Liver (tissue), 9 donors: ENCODE measurements around the gene DDR2. TPM values are rescaled to one million over a fixed set of nuclear protein-coding genes. Genes with fewer than 3 reads are reported as not detected.

Experiments used
- DNase-seq: peaks from one replicate; pipeline ENCODE4 v3.0.0-alpha.2; 2017; ENCODE audit warnings: low spot score
- H3K27ac ChIP-seq, 2 donors: one replicate each; pipeline ENCODE4 v1.7.0; 2013; ENCODE audit warnings: inconsistent platforms in 2 of 2, low read length in 2 of 2, control low read depth in 1 of 2, low read depth in 1 of 2, mild to moderate bottlenecking in 1 of 2
- H3K27me3 ChIP-seq, 4 donors: one replicate each; pipeline versions ENCODE4 v1.6.1 to v1.7.0; 2013; ENCODE audit warnings: low read length in 3 of 4, inconsistent platforms in 1 of 4, mild to moderate bottlenecking in 1 of 4, moderate library complexity in 1 of 4; ENCODE audit not compliant: control insufficient read depth in 4 of 4, insufficient read depth in 4 of 4
- H3K36me3 ChIP-seq, 4 donors: one replicate each; pipeline versions ENCODE4 v1.6.1 to v1.7.0; 2013; ENCODE audit warnings: low read length in 3 of 4, mild to moderate bottlenecking in 3 of 4, low read depth in 1 of 4, moderate library complexity in 1 of 4; ENCODE audit not compliant: control insufficient read depth in 4 of 4, insufficient read depth in 3 of 4
- H3K4me1 ChIP-seq, 4 donors: one replicate each; pipeline versions ENCODE4 v1.6.1 to v1.7.0; 2013; ENCODE audit warnings: low read length in 3 of 4, mild to moderate bottlenecking in 3 of 4, moderate library complexity in 1 of 4; ENCODE audit not compliant: control insufficient read depth in 4 of 4, insufficient read depth in 4 of 4
- H3K4me3 ChIP-seq, 3 donors: one replicate each; pipeline versions ENCODE4 v1.6.1 to v1.7.0; 2013; ENCODE audit warnings: low read length in 3 of 3, control low read depth in 1 of 3, low read depth in 1 of 3, mild to moderate bottlenecking in 1 of 3
- H3K9ac ChIP-seq, 2 donors: one replicate each; pipeline ENCODE4 v1.7.0; 2013; ENCODE audit warnings: low read length in 2 of 2, mild to moderate bottlenecking in 2 of 2, moderate library complexity in 2 of 2, control low read depth in 1 of 2, low read depth in 1 of 2
- H3K9me3 ChIP-seq, 4 donors: one replicate each; pipeline versions ENCODE4 v1.6.1 to v1.7.0; 2013; ENCODE audit warnings: low read length in 3 of 4; ENCODE audit not compliant: control insufficient read depth in 4 of 4
- ATF3 ChIP-seq: IDR thresholded peaks from 2 replicates; pipeline ENCODE4 v1.6.1; 2016; ENCODE audit warnings: antibody characterized with exemption
- FOXA1 ChIP-seq: IDR thresholded peaks from 2 replicates; pipeline ENCODE4 v1.6.1; 2016; ENCODE audit warnings: antibody characterized with exemption
- FOXA2 ChIP-seq: IDR thresholded peaks from 2 replicates; pipeline ENCODE4 v1.6.1; 2016; ENCODE audit warnings: antibody characterized with exemption
- GABPA ChIP-seq, 2 donors: IDR thresholded peaks in 1 of 2; conservative IDR thresholded peaks in 1 of 2; 2 replicates each; pipeline ENCODE4 v1.6.1; 2016; ENCODE audit warnings: antibody characterized with exemption in 2 of 2, mild to moderate bottlenecking in 1 of 2, moderate library complexity in 1 of 2
- HNF4G ChIP-seq: IDR thresholded peaks from 2 replicates; pipeline ENCODE4 v1.6.1; 2016; ENCODE audit warnings: antibody characterized with exemption
- JUND ChIP-seq, 2 donors: IDR thresholded peaks; 2 replicates each; pipeline ENCODE4 v1.6.1; 2016; ENCODE audit warnings: antibody characterized with exemption in 2 of 2
- MAX ChIP-seq: IDR thresholded peaks from 2 replicates; pipeline ENCODE4 v1.6.1; 2016; ENCODE audit warnings: antibody characterized with exemption
- NR2F2 ChIP-seq: IDR thresholded peaks from 2 replicates; pipeline ENCODE4 v1.6.1; 2016; ENCODE audit warnings: antibody characterized with exemption
- RAD21 ChIP-seq, 2 donors: IDR thresholded peaks; 2 replicates each; pipeline ENCODE4 v1.6.1; 2016; ENCODE audit warnings: antibody characterized with exemption in 2 of 2, mild to moderate bottlenecking in 2 of 2
- REST ChIP-seq: IDR thresholded peaks from 2 replicates; pipeline ENCODE4 v1.6.1; 2016; ENCODE audit warnings: antibody characterized with exemption, mild to moderate bottlenecking
- SP1 ChIP-seq: IDR thresholded peaks from 2 replicates; pipeline ENCODE4 v1.6.1; 2018; ENCODE audit warnings: antibody characterized with exemption, mild to moderate bottlenecking
- TAF1 ChIP-seq: conservative IDR thresholded peaks from 2 replicates; pipeline ENCODE4 v1.6.1; 2016; ENCODE audit warnings: antibody characterized with exemption, mild to moderate bottlenecking
- ZBTB33 ChIP-seq: IDR thresholded peaks from 2 replicates; pipeline ENCODE4 v1.6.1; 2016; ENCODE audit warnings: antibody characterized with exemption
- WGBS: extraction: QIAGEN DNeasy Blood & Tissue Kit; methylation state at CpG from one replicate; pipeline ENCODE4 v1.1.7; 2013; 5-methylcytosine and 5-hydroxymethylcytosine counted together
- polyA plus RNA-seq, 2 donors: library from polyadenylated mRNA; stranded (reverse) in 1 of 2; unstranded in 1 of 2; fragments of 200-250 nt in 1 of 2; fragments of >200 nt in 1 of 2; fragmentation: Nextera tagmentation in 1 of 2; extraction: Ambion mirVana in 1 of 2; gene quantifications; one replicate each; pipeline versions ENCODE4 v1.2.1 to v1.2.3, GENCODE V29; 2013 to 2015
- total RNA-seq, 2 donors: library from RNA; depleted of rRNA; stranded (reverse); fragments of >200 nt; gene quantifications; one replicate each; pipeline ENCODE4 v1.2.3, GENCODE V29; 2014
- donor health status: healthy.
- donor health status: healthy.
- donor health status: healthy.
- donor health status: healthy.
- donor health status: healthy.

Gene DDR2
- total and polyA plus RNA-seq, 4 donors, result 1.2 to 6.4 (median 2.1) TPM

- TF ChIP-seq REST (no peak), RAD21 (IDR thresholded peaks at IDR 0.05) (no peak), NR2F2 (no peak)
Observed at GRCh38 chr1:162649583-162649982, 17.3 kb downstream of the DDR2 start (continued).

GRCh38 chr1:162654915-162655620 lies 22.8 kb downstream of the DDR2 start:
- H3K36me3 ChIP-seq, result no peaks in the 10 kb centered on the region
- H3K27me3 ChIP-seq, result no peaks in the 10 kb centered on the region
- no peak overlapping the region for H3K4me3 ChIP-seq
- WGBS, result 91% methylated on average over 5 of the region's 5 CpGs
- H3K4me1 ChIP-seq, result no peaks in the 10 kb centered on the region
- TF ChIP-seq GABPA (IDR thresholded peaks at IDR 0.05 in 1 of 2, conservative IDR thresholded peaks at IDR 0.05 in 1 of 2), result no peak
- no peak for TF ChIP-seq TAF1
- TF ChIP-seq HNF4G, result no peak
- no peak for TF ChIP-seq JUND (IDR thresholded peaks at IDR 0.05)
- TF ChIP-seq ZBTB33, result no peak
- TF ChIP-seq MAX, result no peak
- no peak for TF ChIP-seq FOXA2
- TF ChIP-seq SP1, result no peak
- H3K9ac ChIP-seq, result no peak overlapping the region
- H3K9me3 ChIP-seq, result no peaks in the 10 kb centered on the region
- no peak overlapping the region for H3K27ac ChIP-seq
- DNase-seq, result no peak

- TF ChIP-seq RAD21 (IDR thresholded peaks at IDR 0.05) (no peak), SP1 (no peak), MAX (no peak), HNF4G (no peak), FOXA1 (no peak), ATF3 (no peak), ZBTB33 (no peak), GABPA (IDR thresholded peaks at IDR 0.05 in 1 of 2, conservative IDR thresholded peaks at IDR 0.05 in 1 of 2) (no peak)
- no peak for DNase-seq
- Histone ChIP-seq H3K4me3 (no peak overlapping the region), H3K27me3 (no peaks in the 10 kb centered on the region), H3K9ac (no peak overlapping the region), H3K36me3 (no peaks in the 10 kb centered on the region), H3K27ac (no peak overlapping the region), H3K9me3 (no peaks in the 10 kb centered on the region), H3K4me1 (no peaks in the 10 kb centered on the region)
- WGBS, result 55% methylated on average over 1 of the region's 1 CpG
Observed at GRCh38 chr1:162656266-162656665, 24.0 kb downstream of the DDR2 start.
